Caco-2 (cell line): ENCODE measurements around the gene ISOC2. TPM values are rescaled to one million over a fixed set of nuclear protein-coding genes. Genes with fewer than 3 reads are reported as not detected.

Experiments used
- BruUV-seq: library from RNA; stranded (reverse); fragments of 400-500 nt; replicated peaks from 2 replicates; lab custom pipeline; 2021; lab: Mats Ljungman, UMichigan
- CTCF ChIA-PET: fragments of 300-600 bp; sonication (Branson Sonifier 250); formaldehyde crosslinking; loops from one replicate; lab custom pipeline; 2022; ENCODE audit warnings: antibody characterized with exemption; lab: Charles Lee
- POLR2A ChIA-PET: fragments of 300-600 bp; sonication (Branson Sonifier 250); formaldehyde crosslinking; loops from one replicate; lab custom pipeline; 2022; ENCODE audit warnings: antibody characterized with exemption; lab: Charles Lee
- DNase-seq, 2 experiments: peaks; one replicate each; pipeline versions ENCODE4 v3.0.0 to v3.0.0-alpha.2; 2020 to 2022
- H3K27me3 ChIP-seq: replicated peaks from 2 replicates; pipeline ENCODE4 v1.6.0; 2011; ENCODE audit warnings: low read length; ENCODE audit not compliant: control insufficient read depth, insufficient read depth
- H3K36me3 ChIP-seq: 2 replicates; pipeline ENCODE4 v1.5.1; 2011; ENCODE audit warnings: low read length; ENCODE audit not compliant: control insufficient read depth, insufficient read depth
- H3K4me1 ChIP-seq: fragments of 250-450 bp; sonication (Bioruptor Pico); 2 replicates; pipeline ENCODE4 v1.5.1; 2020; ENCODE audit warnings: mild to moderate bottlenecking
- H3K4me3 ChIP-seq: 2 replicates; pipeline ENCODE4 v1.5.1; 2011; ENCODE audit warnings: low read depth, mild to moderate bottlenecking, control low read depth, low read length
- H3K9me3 ChIP-seq: fragments of 250-450 bp; sonication (Bioruptor Pico); 2 replicates; pipeline ENCODE4 v1.5.1; 2020; ENCODE audit warnings: mild to moderate bottlenecking, moderate library complexity
- H3K27ac Mint-ChIP-seq: one replicate; pipeline ENCODE4 v1.8.0; 2022; ENCODE audit warnings: mixed read lengths; ENCODE audit not compliant: unreplicated experiment
- H3K27me3 Mint-ChIP-seq: one replicate; pipeline ENCODE4 v1.8.0; 2022; ENCODE audit warnings: mixed read lengths; ENCODE audit not compliant: insufficient read depth, unreplicated experiment
- H3K36me3 Mint-ChIP-seq: one replicate; pipeline ENCODE4 v1.8.0; 2022; ENCODE audit warnings: mild to moderate bottlenecking, mixed read lengths; ENCODE audit not compliant: insufficient read depth, unreplicated experiment
- H3K4me1 Mint-ChIP-seq: one replicate; pipeline ENCODE4 v1.8.0; 2022; ENCODE audit warnings: low read depth, mixed read lengths; ENCODE audit not compliant: unreplicated experiment
- H3K4me3 Mint-ChIP-seq: one replicate; pipeline ENCODE4 v1.8.0; 2022; ENCODE audit warnings: mild to moderate bottlenecking, moderate library complexity, mixed read lengths; ENCODE audit not compliant: unreplicated experiment
- H3K9me3 Mint-ChIP-seq: one replicate; pipeline ENCODE4 v1.8.0; 2022; ENCODE audit warnings: mixed read lengths; ENCODE audit not compliant: unreplicated experiment
- intact Hi-C: fragments of 100-400 bp; cut with micrococcal nuclease; formaldehyde crosslinking; loops from one replicate; pipeline ENCODE4 v1.10.0; 2022; ENCODE audit not compliant: unreplicated experiment
- total RNA-seq: library from RNA; stranded (reverse); gene quantifications from 2 replicates; pipeline ENCODE4 v1.2.3, GENCODE V29; 2022
- TF ChIP-seq, protein P1 (sequence below), 2 experiments: fragments of 200-600 bp in 1 of 2; IDR thresholded peaks; 1 replicate in 1 of 2; 2 replicates in 1 of 2; pipeline versions ENCODE4 v1.5.1 to v1.8.0; 2011 to 2022; ENCODE audit warnings: antibody characterized with exemption in 1 of 2, control low read depth in 1 of 2, inconsistent platforms in 1 of 2, low read depth in 1 of 2, low read length in 1 of 2, mild to moderate bottlenecking in 1 of 2, moderate library complexity in 1 of 2; ENCODE audit not compliant: insufficient read depth in 1 of 2, severe bottlenecking in 1 of 2, unreplicated experiment in 1 of 2

ISOC2 gene
- total RNA-seq, 1 experiment from 2014 or later: 40.6 TPM

DNA sequence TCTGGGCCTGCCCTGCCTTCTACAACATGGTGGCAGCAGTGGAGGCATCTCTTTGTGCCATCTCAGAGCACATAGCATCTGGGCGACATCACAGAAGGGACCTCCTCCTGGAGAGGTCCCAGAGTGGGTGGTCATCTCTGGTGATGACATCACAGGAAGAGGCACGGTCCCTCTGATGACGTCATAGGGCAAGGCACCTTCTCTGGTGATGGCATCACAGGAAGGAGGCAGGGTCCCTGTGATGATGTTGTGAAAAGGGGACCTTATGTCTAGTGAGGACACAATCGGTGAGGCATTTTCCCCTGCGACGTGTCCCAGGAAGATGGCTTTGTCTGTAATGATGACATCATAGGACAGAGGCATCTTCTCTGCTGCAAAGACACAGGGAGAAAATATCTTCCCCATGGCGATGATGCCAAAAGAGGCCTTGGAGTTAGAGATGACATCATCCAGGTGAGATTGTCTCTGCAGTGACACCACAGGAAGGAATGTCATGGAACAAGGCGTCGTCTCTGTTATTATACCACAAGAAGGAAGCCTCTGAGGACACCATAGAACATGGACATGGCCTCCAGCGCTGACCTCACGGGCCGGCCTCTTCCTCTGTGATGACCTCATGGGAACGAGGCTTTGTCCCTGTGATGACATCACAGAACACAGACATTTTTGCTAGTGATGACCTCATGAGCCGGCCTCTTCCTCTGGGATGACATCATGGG lies 29.0 kb downstream of the ISOC2 start:
- DNase-seq: no peak
- Mint-ChIP-seq H3K36me3 (no peaks in the 10 kb centered on the region), H3K9me3 (no peaks in the 10 kb centered on the region), H3K4me1 (no peaks in the 10 kb centered on the region), H3K4me3 (no peak overlapping the region), H3K27ac (no peak overlapping the region), H3K27me3 (peaks cover 4% of the 10 kb centered on the region)
- Histone ChIP-seq H3K4me1 (no peaks in the 10 kb centered on the region), H3K4me3 (no peak overlapping the region), H3K9me3 (no peaks in the 10 kb centered on the region), H3K36me3 (no peaks in the 10 kb centered on the region), H3K27me3 (no peaks in the 10 kb centered on the region)
- ChIA-PET POLR2A (no interaction called here), CTCF (no interaction called here)
- TF ChIP-seq, protein P1, sequence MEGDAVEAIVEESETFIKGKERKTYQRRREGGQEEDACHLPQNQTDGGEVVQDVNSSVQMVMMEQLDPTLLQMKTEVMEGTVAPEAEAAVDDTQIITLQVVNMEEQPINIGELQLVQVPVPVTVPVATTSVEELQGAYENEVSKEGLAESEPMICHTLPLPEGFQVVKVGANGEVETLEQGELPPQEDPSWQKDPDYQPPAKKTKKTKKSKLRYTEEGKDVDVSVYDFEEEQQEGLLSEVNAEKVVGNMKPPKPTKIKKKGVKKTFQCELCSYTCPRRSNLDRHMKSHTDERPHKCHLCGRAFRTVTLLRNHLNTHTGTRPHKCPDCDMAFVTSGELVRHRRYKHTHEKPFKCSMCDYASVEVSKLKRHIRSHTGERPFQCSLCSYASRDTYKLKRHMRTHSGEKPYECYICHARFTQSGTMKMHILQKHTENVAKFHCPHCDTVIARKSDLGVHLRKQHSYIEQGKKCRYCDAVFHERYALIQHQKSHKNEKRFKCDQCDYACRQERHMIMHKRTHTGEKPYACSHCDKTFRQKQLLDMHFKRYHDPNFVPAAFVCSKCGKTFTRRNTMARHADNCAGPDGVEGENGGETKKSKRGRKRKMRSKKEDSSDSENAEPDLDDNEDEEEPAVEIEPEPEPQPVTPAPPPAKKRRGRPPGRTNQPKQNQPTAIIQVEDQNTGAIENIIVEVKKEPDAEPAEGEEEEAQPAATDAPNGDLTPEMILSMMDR (IDR thresholded peaks at IDR 0.05; ENCODE audit: insufficient read depth in 1 of 2, low read depth in 1 of 2, low read length in 1 of 2, severe bottlenecking in 1 of 2, unreplicated experiment in 1 of 2): no peak
- intact Hi-C loops: no loop called here
- no TSS peak for BruUV-seq

DNA sequence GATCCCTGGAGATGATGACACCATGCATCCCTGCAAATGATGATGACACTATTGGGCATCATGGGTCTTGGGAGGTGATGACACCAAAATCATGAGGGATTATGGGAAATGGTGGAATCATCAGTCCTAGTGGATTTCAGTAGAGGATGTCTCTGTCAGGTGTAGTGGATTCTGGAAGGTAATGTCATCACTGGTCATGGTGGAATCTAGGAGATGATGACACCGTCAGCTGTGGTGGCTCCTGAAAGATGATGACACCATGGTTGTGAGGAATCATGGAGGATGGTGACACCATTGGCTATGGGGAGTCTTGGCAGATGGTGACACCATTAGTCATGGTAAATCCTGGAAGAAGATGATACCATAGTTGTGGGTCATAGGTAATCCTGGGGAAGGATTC lies 30.3 kb downstream of the ISOC2 start:
- POLR2A ChIA-PET: no interaction called here
- CTCF ChIA-PET: no interaction called here

GRCh38 chr19:55426042-55426441 lies 35.4 kb downstream of the ISOC2 start:
- POLR2A ChIA-PET: no interaction called here
- Mint-ChIP-seq H3K36me3 (no peaks in the 10 kb centered on the region), H3K4me3 (no peak overlapping the region), H3K27ac (no peak overlapping the region), H3K27me3 (peaks cover 8% of the 10 kb centered on the region), H3K4me1 (no peaks in the 10 kb centered on the region), H3K9me3 (no peaks in the 10 kb centered on the region)
- BruUV-seq: no TSS peak
- TF ChIP-seq, protein P1 (IDR thresholded peaks at IDR 0.05; ENCODE audit: insufficient read depth in 1 of 2, low read depth in 1 of 2, low read length in 1 of 2, severe bottlenecking in 1 of 2, unreplicated experiment in 1 of 2): no peak
- no peaks in the 10 kb centered on the region for H3K27me3 ChIP-seq
- H3K4me3 ChIP-seq: no peak overlapping the region
- H3K9me3 ChIP-seq: no peaks in the 10 kb centered on the region
- H3K36me3 ChIP-seq: no peaks in the 10 kb centered on the region
- no peak for DNase-seq
- CTCF ChIA-PET: interaction anchor here (0.5 kb wide), 1 partner anchor 9 kb away, joined by 4 read pairs; no protein-coding TSS in a partner anchor
- H3K4me1 ChIP-seq: no peaks in the 10 kb centered on the region
- intact Hi-C loops: no loop called here

More for the DNA sequence above, 30.3 kb downstream of the ISOC2 start:
- intact Hi-C loops: no loop called here
- no TSS peak for BruUV-seq
- no peak for DNase-seq
- no peaks in the 10 kb centered on the region for H3K4me1 Mint-ChIP-seq
- no peaks in the 10 kb centered on the region for H3K36me3 ChIP-seq
- no peaks in the 10 kb centered on the region for H3K9me3 ChIP-seq
- H3K4me3 Mint-ChIP-seq: no peak overlapping the region
- no peaks in the 10 kb centered on the region for H3K4me1 ChIP-seq
- no peaks in the 10 kb centered on the region for H3K36me3 Mint-ChIP-seq
- peaks cover 3% of the 10 kb centered on the region for H3K27me3 Mint-ChIP-seq
- no peak overlapping the region for H3K4me3 ChIP-seq
- no peaks in the 10 kb centered on the region for H3K27me3 ChIP-seq
- H3K27ac Mint-ChIP-seq: no peak overlapping the region
- H3K9me3 Mint-ChIP-seq: no peaks in the 10 kb centered on the region
- TF ChIP-seq, protein P1 (IDR thresholded peaks at IDR 0.05; ENCODE audit: insufficient read depth in 1 of 2, low read depth in 1 of 2, low read length in 1 of 2, severe bottlenecking in 1 of 2, unreplicated experiment in 1 of 2): no peak
